Suprapubic skin (tissue), 3 donors: ENCODE results near the gene CFAP99.

Experiments used
- CTCF ChIP-seq, 2 donors: fragments of 200-600 bp in 1 of 2; fragments of 450-650 bp in 1 of 2; sonication (generic) in 1 of 2; IDR thresholded peaks; one replicate each; pipeline ENCODE4 v1.5.1; 2016 to 2019; ENCODE audit warnings: antibody characterized with exemption in 2 of 2, mild to moderate bottlenecking in 1 of 2, moderate library complexity in 1 of 2
- POLR2A ChIP-seq, 2 donors: fragments of 450-650 bp; IDR thresholded peaks; one replicate each; pipeline ENCODE4 v1.6.1; 2017; ENCODE audit warnings: antibody characterized with exemption in 2 of 2, mild to moderate bottlenecking in 2 of 2, moderate library complexity in 2 of 2

- TF ChIP-seq CTCF (IDR thresholded peaks at IDR 0.05) (no peak), POLR2A (IDR thresholded peaks at IDR 0.05) (no peak)
Observed at GRCh38 chr4:2507855-2508254, 89.1 kb downstream of the CFAP99 start.
